PC-9 (cell line): Measurements from ENCODE around the gene TEX48. TPM values are rescaled to one million over a fixed set of nuclear protein-coding genes. Genes with fewer than 3 reads are reported as not detected.
A peak's percentile ranks its signal among the peaks of the same experiment; 100 is the strongest.

Source experiments
- BruUV-seq: library from RNA; stranded (reverse); fragments of 400-500 nt; replicated peaks from 2 replicates; lab custom pipeline; 2021; lab: Mats Ljungman, UMichigan
- CTCF ChIA-PET: fragments of 300-600 bp; sonication (Branson Sonifier 250); formaldehyde crosslinking; loops from one replicate; lab custom pipeline; 2022; ENCODE audit warnings: antibody characterized with exemption; lab: Charles Lee
- POLR2A ChIA-PET: fragments of 300-600 bp; sonication (Branson Sonifier 250); formaldehyde crosslinking; loops from one replicate; lab custom pipeline; 2022; ENCODE audit warnings: antibody characterized with exemption; ENCODE audit not compliant: unreplicated experiment; lab: Charles Lee
- DNase-seq, 2 experiments: peaks; one replicate each; pipeline versions ENCODE4 v3.0.0 to v3.0.0-alpha.2; 2015 to 2022; ENCODE audit warnings: mixed read lengths in 1 of 2
- H2AFZ ChIP-seq: fragments of 200-600 bp; sonication (generic); 2 replicates; pipeline ENCODE4 v1.8.1; 2017; ENCODE audit warnings: antibody characterized with exemption
- H3F3A ChIP-seq: fragments of 200-600 bp; sonication (generic); 2 replicates; pipeline ENCODE4 v1.8.1; 2017; ENCODE audit warnings: antibody characterized with exemption, mild to moderate bottlenecking, low read depth; ENCODE audit not compliant: insufficient read depth
- H3K27ac ChIP-seq: fragments of 200-600 bp; sonication (generic); 2 replicates; pipeline ENCODE4 v1.6.1; 2016; ENCODE audit warnings: mixed run types
- H3K27me3 ChIP-seq: fragments of 200-600 bp; sonication (generic); 2 replicates; pipeline ENCODE4 v1.6.1; 2016; ENCODE audit warnings: low read depth, mixed run types; ENCODE audit not compliant: insufficient read depth
- H3K36me3 ChIP-seq: fragments of 200-600 bp; sonication (generic); 2 replicates; pipeline ENCODE4 v1.6.1; 2016; ENCODE audit warnings: low read depth, mixed run types
- H3K4me1 ChIP-seq: fragments of 200-600 bp; sonication (generic); replicated peaks from 2 replicates; pipeline ENCODE4 v1.6.1; 2016; ENCODE audit warnings: mixed run types; ENCODE audit not compliant: insufficient read depth
- H3K4me2 ChIP-seq: fragments of 200-600 bp; sonication (generic); 2 replicates; pipeline ENCODE4 v1.6.1; 2017; ENCODE audit warnings: mixed run types
- H3K4me3 ChIP-seq: fragments of 200-600 bp; sonication (generic); 2 replicates; pipeline ENCODE4 v1.6.1; 2016; ENCODE audit warnings: mixed run types
- H3K79me2 ChIP-seq: fragments of 200-600 bp; sonication (generic); 2 replicates; pipeline ENCODE4 v1.6.1; 2017; ENCODE audit warnings: low read depth, mixed run types
- H3K9me2 ChIP-seq: fragments of 200-600 bp; sonication (generic); 2 replicates; pipeline ENCODE4 v1.8.1; 2017; ENCODE audit warnings: mild to moderate bottlenecking; ENCODE audit not compliant: insufficient read depth
- H3K9me3 ChIP-seq: fragments of 200-600 bp; sonication (generic); 2 replicates; pipeline ENCODE4 v1.8.1; 2016; ENCODE audit warnings: low read depth; ENCODE audit not compliant: insufficient read depth
- H4K20me1 ChIP-seq: fragments of 200-600 bp; sonication (generic); 2 replicates; pipeline ENCODE4 v1.8.1; 2017; ENCODE audit not compliant: insufficient read depth
- CTCF ChIP-seq: fragments of 200-600 bp; sonication (generic); conservative IDR thresholded peaks from 2 replicates; pipeline ENCODE4 v1.6.1; 2017; ENCODE audit warnings: mixed run types, antibody characterized with exemption, mild to moderate bottlenecking, moderate library complexity
- EZH2 ChIP-seq: fragments of 200-600 bp; sonication (generic); IDR thresholded peaks from 2 replicates; pipeline ENCODE4 v1.8.0; 2017; ENCODE audit warnings: antibody characterized with exemption, low read depth
- intact Hi-C: fragments of 100-400 bp; cut with micrococcal nuclease; formaldehyde crosslinking; loops from one replicate; pipeline ENCODE4 v1.10.0; 2022; ENCODE audit not compliant: unreplicated experiment
- total RNA-seq: library from RNA; stranded (reverse); gene quantifications from 2 replicates; pipeline ENCODE4 v1.2.3, GENCODE V29; 2021

The TEX48 gene
- total RNA-seq, 1 experiment from 2014 or later = not detected

DNA sequence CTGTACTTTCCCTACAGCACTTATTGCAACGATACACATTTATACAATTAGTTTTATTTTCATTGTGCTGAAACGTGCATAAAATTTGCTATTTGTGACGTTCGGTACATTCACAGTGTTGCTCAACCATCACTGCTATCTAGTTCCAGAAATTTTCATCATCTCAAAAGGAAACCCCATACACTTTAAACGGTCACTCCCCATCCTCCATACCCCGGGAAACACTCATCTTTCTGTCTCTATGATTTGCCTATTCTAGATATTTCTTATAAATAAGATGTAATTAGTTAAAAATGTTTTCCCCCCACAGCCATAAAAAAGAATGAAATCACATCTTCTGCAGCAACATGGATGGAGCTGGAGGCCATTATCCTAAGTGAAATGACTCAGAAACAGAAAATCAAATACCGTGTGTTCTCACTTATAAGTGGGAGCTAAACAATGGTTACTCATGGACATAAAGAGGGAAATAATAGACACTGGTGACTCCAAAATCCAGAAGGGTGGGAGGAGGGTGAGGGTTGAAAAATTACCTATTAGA, 40.2 kb upstream of the TEX48 start:
- no peaks in the 10 kb centered on the region for H3K79me2 ChIP-seq
- H3K4me2 ChIP-seq = no peak overlapping the region
- CTCF ChIA-PET = no interaction called here
- H3K4me3 ChIP-seq = no peak overlapping the region
- no peaks in the 10 kb centered on the region for H3K9me2 ChIP-seq
- peaks cover 25% of the 10 kb centered on the region for H3K4me1 ChIP-seq
- TF ChIP-seq CTCF = no peak
- TF ChIP-seq EZH2 = no peak
- H3F3A ChIP-seq = peaks cover 15% of the 10 kb centered on the region; the same call in 1 of the 2 replicates
- no peak overlapping the region for H2AFZ ChIP-seq
- no peak overlapping the region for H3K27ac ChIP-seq
- POLR2A ChIA-PET = no interaction called here
- H4K20me1 ChIP-seq = no peaks in the 10 kb centered on the region
- no peaks in the 10 kb centered on the region for H3K36me3 ChIP-seq
- intact Hi-C loops = no loop called here
- no peaks in the 10 kb centered on the region; the same call in 1 of the 2 replicates for H3K9me3 ChIP-seq
- no peak for DNase-seq
- H3K27me3 ChIP-seq = no peaks in the 10 kb centered on the region
- BruUV-seq = no TSS peak

GRCh38 chr9:114721491-114722079, 39.6 kb upstream of the TEX48 start:
- TF ChIP-seq CTCF (no peak), EZH2 (no peak)
- H3K4me2 ChIP-seq = peak overlapping the region; percentile 29; the same call in 1 of the 2 replicates
- H2AFZ ChIP-seq = no peak overlapping the region
- DNase-seq = peak in 1 of 2 experiments; percentile 47
- H3K79me2 ChIP-seq = no peaks in the 10 kb centered on the region
- POLR2A ChIA-PET = no interaction called here
- no peak overlapping the region for H3K27ac ChIP-seq
- no peaks in the 10 kb centered on the region for H3K36me3 ChIP-seq
- H3K27me3 ChIP-seq = no peaks in the 10 kb centered on the region
- BruUV-seq = no TSS peak
- no peaks in the 10 kb centered on the region; the same call in 1 of the 2 replicates for H3K9me3 ChIP-seq
- CTCF ChIA-PET = no interaction called here
- no peak overlapping the region for H3K4me3 ChIP-seq
- H3K4me1 ChIP-seq = peaks cover 25% of the 10 kb centered on the region
- no peaks in the 10 kb centered on the region for H4K20me1 ChIP-seq
- intact Hi-C loops = no loop called here
- H3F3A ChIP-seq = peaks cover 15% of the 10 kb centered on the region; the same call in 1 of the 2 replicates
- no peaks in the 10 kb centered on the region for H3K9me2 ChIP-seq

- Histone ChIP-seq H3K27ac (no peak overlapping the region), H3K4me1 (peaks cover 25% of the 10 kb centered on the region), H2AFZ (no peak overlapping the region), H3K9me3 (no peaks in the 10 kb centered on the region; the same call in 1 of the 2 replicates), H4K20me1 (no peaks in the 10 kb centered on the region), H3F3A (peaks cover 15% of the 10 kb centered on the region; the same call in 1 of the 2 replicates), H3K9me2 (no peaks in the 10 kb centered on the region), H3K4me2 (no peak overlapping the region), H3K27me3 (no peaks in the 10 kb centered on the region), H3K36me3 (no peaks in the 10 kb centered on the region), H3K79me2 (no peaks in the 10 kb centered on the region), H3K4me3 (no peak overlapping the region)
- CTCF ChIA-PET = no interaction called here
- TF ChIP-seq CTCF (no peak), EZH2 (no peak)
- peak; percentile 42 to 43 for DNase-seq
- no TSS peak for BruUV-seq
- intact Hi-C loops = no loop called here
- POLR2A ChIA-PET = no interaction called here
Measured at GRCh38 chr9:114720086-114720676, 38.2 kb upstream of the TEX48 start.
